Tibial artery (tissue), 4 donors: Measurements from ENCODE around the gene SPINT2.

Experiments
- DNase-seq, 2 donors: peaks; one replicate each; pipeline ENCODE4 v3.0.0-alpha.2; 2019
- H3K27ac ChIP-seq, 2 donors: fragments of 200-600 bp; sonication (generic) in 1 of 2; 1 replicate in 1 of 2; 2 replicates in 1 of 2; pipeline ENCODE4 v1.5.1; 2018 to 2019; ENCODE audit warnings: mild to moderate bottlenecking in 1 of 2
- H3K27me3 ChIP-seq, 2 donors: fragments of 200-600 bp; sonication (generic) in 1 of 2; one replicate each; pipeline versions ENCODE4 v1.5.1 to v1.6.0; 2016 to 2019
- H3K36me3 ChIP-seq, 3 donors: fragments of 200-600 bp; sonication (generic) in 2 of 3; one replicate each; pipeline ENCODE4 v1.5.1; 2016 to 2019; ENCODE audit warnings: mild to moderate bottlenecking in 2 of 3
- H3K4me1 ChIP-seq, 4 donors: fragments of 200-600 bp; sonication (generic) in 2 of 4; 1 replicate in 3 of 4; 2 replicates in 1 of 4; pipeline ENCODE4 v1.5.1; 2016 to 2019
- H3K4me3 ChIP-seq, 2 donors: fragments of 200-600 bp; sonication (generic) in 1 of 2; 1 replicate in 1 of 2; 2 replicates in 1 of 2; pipeline ENCODE4 v1.5.1; 2018 to 2019; ENCODE audit warnings: mild to moderate bottlenecking in 2 of 2
- H3K9me3 ChIP-seq, 3 donors: fragments of 200-600 bp; sonication (generic) in 1 of 3; one replicate each; pipeline ENCODE4 v1.5.1; 2016 to 2019
- intact Hi-C: fragments of 100-400 bp; cut with DNase I; formaldehyde crosslinking; loops from one replicate; pipeline ENCODE4 v1.15.0; 2023; ENCODE audit warnings: low total_unique reads
- TF ChIP-seq, protein P1 (sequence below), 2 experiments: fragments of 200-600 bp in 1 of 2; fragments of 450-650 bp in 1 of 2; IDR thresholded peaks; one replicate each; pipeline ENCODE4 v1.5.1; 2017 to 2019; ENCODE audit warnings: antibody characterized with exemption in 2 of 2, mild to moderate bottlenecking in 1 of 2, moderate library complexity in 1 of 2

SPINT2 gene

DNA sequence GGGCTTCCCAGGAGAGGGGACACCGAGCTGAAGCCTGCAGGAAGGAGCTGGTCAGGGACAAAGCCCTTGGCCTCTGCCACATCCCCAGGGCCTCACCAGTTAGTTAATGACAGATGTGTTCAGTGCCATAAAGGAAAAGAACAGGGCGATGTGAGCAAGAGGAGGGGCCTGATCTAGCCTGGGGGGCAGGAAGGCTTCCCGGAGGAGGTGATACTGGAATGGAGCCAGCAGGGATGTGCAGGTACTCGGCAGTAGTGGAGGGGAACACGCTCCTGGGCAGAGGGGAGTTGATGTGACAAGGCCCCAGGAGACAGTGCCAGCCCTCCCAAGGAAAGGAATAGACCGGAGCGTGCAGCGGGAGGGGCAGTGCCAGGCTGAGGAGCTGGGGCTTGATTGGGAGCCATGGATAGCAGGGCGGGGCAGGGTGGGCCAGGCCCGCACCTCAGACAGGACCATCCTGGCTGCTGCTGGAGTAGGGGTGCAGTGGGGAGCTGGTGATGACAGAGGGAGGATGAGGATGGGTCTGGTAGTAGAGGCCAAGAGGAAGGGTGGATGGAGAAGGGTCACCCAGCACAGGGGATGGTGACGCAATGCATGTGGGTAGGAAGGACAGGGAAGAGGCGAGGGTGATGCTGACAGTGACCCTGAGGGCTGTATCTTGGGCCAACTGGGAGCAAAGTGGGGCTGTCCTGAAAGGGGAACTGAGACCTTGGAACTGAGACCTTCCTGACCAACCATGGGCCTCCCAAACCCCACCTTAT, 43.8 kb downstream of the SPINT2 start:
- no peak for DNase-seq
- Histone ChIP-seq H3K4me1 (no peaks in the 10 kb centered on the region), H3K9me3 (no peaks in the 10 kb centered on the region), H3K27ac (no peak overlapping the region), H3K36me3 (peaks cover 23 to 65% (median 27%) of the 10 kb centered on the region in 3 donors), H3K27me3 (no peaks in the 10 kb centered on the region), H3K4me3 (no peak overlapping the region)
- intact Hi-C loops, result no loop called here
- TF ChIP-seq, protein P1, sequence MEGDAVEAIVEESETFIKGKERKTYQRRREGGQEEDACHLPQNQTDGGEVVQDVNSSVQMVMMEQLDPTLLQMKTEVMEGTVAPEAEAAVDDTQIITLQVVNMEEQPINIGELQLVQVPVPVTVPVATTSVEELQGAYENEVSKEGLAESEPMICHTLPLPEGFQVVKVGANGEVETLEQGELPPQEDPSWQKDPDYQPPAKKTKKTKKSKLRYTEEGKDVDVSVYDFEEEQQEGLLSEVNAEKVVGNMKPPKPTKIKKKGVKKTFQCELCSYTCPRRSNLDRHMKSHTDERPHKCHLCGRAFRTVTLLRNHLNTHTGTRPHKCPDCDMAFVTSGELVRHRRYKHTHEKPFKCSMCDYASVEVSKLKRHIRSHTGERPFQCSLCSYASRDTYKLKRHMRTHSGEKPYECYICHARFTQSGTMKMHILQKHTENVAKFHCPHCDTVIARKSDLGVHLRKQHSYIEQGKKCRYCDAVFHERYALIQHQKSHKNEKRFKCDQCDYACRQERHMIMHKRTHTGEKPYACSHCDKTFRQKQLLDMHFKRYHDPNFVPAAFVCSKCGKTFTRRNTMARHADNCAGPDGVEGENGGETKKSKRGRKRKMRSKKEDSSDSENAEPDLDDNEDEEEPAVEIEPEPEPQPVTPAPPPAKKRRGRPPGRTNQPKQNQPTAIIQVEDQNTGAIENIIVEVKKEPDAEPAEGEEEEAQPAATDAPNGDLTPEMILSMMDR (IDR thresholded peaks at IDR 0.05), result no peak

DNA sequence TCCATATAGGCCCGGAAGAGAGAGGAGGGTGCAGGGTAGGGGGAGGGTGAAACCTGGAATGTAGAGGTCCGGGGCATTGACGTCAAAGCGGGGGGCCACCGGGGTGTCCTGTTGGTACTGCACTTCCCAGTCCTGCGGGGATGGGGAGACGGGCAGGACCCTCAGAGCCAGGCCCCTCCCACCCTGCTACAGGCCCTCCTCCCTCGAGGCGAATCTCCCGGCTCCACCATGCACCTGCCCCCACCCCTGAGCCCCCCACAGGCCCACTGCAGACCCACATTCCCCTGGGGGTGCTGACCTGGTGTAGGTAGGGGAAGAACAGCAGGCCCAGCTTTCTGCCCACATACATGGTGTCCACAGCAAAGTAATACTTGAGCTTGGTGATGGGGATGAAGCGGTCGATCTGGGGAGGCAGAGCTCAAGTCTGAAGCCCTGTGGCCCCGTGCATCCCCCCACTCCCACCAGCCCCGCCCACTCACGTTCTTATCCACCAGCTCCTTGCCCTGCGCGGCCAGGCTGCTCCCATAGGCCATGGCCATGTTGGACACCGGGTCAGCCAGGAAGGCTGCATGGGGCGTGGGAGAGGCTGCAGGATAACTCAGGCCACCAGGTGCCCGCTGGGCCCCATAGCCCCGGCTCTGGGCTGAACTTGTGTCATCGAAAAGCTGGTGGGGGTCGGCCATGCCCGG, 44.7 kb downstream of the SPINT2 start:
- no peak overlapping the region for H3K4me3 ChIP-seq
- TF ChIP-seq, protein P1 (IDR thresholded peaks at IDR 0.05), result no peak
- no peaks in the 10 kb centered on the region for H3K4me1 ChIP-seq
- no peak overlapping the region for H3K27ac ChIP-seq
- intact Hi-C loops, result no loop called here
- H3K9me3 ChIP-seq, result no peaks in the 10 kb centered on the region
- no peaks in the 10 kb centered on the region for H3K27me3 ChIP-seq
- H3K36me3 ChIP-seq, result peaks cover 23 to 59% (median 27%) of the 10 kb centered on the region in 3 donors
- no peak for DNase-seq

DNA sequence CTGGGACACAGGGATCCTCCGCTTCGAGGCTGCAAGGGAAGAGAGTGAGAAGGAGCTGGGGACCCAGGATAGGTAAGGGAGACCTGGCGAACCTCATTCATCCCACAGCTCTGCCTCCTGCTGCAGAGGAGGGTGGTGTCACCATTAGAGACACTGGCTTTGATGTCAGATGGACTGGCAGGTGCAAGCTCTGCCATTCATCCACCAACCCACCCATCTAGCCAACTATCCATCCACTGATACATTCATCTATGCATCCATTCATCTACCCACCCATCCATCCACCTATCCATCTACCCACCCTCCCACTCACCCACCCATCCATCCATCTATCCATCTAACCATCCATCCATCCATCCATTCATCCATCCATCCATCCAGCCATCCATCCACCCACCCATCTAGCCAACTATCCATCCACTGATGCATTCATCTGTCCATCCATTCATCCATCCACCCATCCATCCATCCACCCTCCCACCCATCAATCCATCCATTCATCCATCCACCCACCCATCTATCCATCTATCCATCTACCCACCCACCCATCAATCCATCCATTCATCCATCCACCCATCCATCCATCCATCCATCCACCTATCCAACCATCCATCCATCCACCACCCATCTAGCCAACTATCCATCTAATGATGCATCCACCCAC, 45.4 kb downstream of the SPINT2 start:
- H3K27me3 ChIP-seq, result no peaks in the 10 kb centered on the region
- no peaks in the 10 kb centered on the region for H3K4me1 ChIP-seq
- H3K4me3 ChIP-seq, result no peak overlapping the region
- intact Hi-C loops, result loop anchor here (10.0 kb wide), 1 partner anchor 45 kb away; the partner anchor contains the start of gene SPINT2
- TF ChIP-seq, protein P1 (IDR thresholded peaks at IDR 0.05), result no peak
- H3K36me3 ChIP-seq, result peaks cover 23 to 54% (median 27%) of the 10 kb centered on the region in 3 donors
- no peaks in the 10 kb centered on the region for H3K9me3 ChIP-seq
- H3K27ac ChIP-seq, result no peak overlapping the region
- no peak for DNase-seq

DNA sequence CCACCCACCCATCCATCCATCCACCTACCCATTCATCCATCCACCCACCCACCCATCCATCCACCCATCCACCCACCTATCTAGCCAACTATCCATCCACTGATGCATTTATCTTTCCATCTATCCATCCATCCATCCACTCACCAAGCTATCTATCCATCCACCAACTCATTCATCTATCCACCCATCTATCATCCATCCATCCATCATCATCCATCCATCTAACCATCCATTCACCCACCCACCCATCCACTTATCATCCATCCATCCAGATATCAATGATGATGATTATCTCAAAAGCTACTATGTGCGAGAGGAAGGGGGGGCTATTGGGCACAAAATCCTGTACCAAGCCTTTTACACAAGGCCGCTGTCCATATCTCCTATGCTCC, 45.9 kb downstream of the SPINT2 start:
- Histone ChIP-seq H3K27ac (no peak overlapping the region), H3K9me3 (no peaks in the 10 kb centered on the region), H3K36me3 (peaks cover 23 to 49% (median 26%) of the 10 kb centered on the region in 3 donors), H3K27me3 (no peaks in the 10 kb centered on the region), H3K4me1 (peaks cover 0 to 5% (median 3%) of the 10 kb centered on the region in 4 donors), H3K4me3 (no peak overlapping the region)
- TF ChIP-seq, protein P1 (IDR thresholded peaks at IDR 0.05), result no peak
- intact Hi-C loops, result loop anchor here (10.0 kb wide), 1 partner anchor 45 kb away; the partner anchor contains the start of gene SPINT2
- no peak for DNase-seq

DNA sequence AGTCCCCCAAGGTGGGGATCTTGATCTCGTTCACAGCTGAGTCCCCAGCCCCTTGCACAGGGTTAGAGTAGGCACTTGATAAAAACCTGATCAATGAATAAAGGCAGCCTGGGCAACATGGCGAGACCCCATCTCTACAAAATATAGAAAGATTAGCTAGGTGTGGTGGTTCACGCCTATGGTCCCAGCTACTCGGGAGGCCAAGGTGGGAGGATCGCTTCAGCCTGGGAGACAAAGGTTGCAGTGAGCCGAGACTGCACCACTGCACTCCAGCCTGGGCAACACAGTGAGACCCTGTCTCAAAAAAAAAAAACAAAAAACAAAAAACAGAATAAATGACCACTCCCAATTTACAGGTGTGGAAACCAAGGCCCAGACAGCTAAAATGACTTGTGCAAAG, 46.6 kb downstream of the SPINT2 start:
- peaks cover 19 to 42% (median 23%) of the 10 kb centered on the region in 3 donors for H3K36me3 ChIP-seq
- intact Hi-C loops, result loop anchor here (10.0 kb wide), 1 partner anchor 46 kb away; the partner anchor contains the start of gene SPINT2
- H3K4me1 ChIP-seq, result peaks cover 4 to 7% (median 6%) of the 10 kb centered on the region in 4 donors
- TF ChIP-seq, protein P1 (IDR thresholded peaks at IDR 0.05), result no peak
- no peak for DNase-seq
- H3K27ac ChIP-seq, result no peak overlapping the region
- no peaks in the 10 kb centered on the region for H3K9me3 ChIP-seq
- no peaks in the 10 kb centered on the region for H3K27me3 ChIP-seq
- no peak overlapping the region for H3K4me3 ChIP-seq
